GM21381 (cell line): ENCODE measurements around the gene PHF3.
"Not testable (repeated sequence)": the region's sequence is repeated elsewhere in the genome, so short reads cannot be mapped to it uniquely, and the experiment has no call there.

Source experiments
- ATAC-seq: cut with Tn5 transposase; IDR thresholded peaks from one replicate; pipeline ENCODE4 v1.9.1; 2021; ENCODE audit warnings: mild to moderate bottlenecking, moderate library complexity; ENCODE audit not compliant: unreplicated experiment

Gene PHF3

DNA sequence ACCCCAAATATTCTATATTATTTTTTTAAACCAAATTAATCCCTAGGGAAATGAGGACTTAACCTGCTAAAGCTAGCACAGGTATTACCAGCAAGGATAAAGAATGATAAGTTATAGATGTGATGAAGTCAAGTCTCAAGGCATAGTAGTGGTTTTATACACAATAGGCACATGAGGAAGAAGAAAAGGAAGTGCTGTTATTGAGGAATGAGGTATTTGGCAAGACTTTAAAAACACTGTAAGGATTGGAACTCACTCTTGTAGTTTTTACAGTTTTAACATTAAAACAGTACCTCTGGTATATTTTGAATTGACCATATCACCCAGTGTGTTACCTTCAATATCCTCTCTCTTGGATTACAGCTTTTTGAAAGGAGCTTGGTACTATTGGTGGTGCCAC lies 54.6 kb downstream of the PHF3 start:
- ATAC-seq = no peak

DNA sequence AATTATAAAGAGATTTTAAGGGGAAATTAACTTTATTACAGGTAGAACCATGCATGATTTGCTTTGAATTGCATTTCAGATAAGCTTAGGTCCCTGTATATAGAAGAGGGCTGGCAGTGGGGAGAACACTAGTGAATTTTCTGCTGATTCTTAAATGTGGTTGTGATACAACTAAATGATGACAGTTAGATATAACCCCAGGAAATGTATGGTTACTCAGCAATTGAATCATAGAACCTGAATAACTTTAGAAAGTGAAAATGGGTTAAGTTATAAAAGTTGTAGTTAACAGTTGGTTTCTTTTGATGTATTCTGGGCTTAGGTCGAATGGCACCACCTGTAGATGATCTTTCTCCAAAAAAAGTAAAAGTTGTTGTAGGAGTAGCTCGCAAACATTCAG lies 70.1 kb downstream of the PHF3 start:
- ATAC-seq = no peak

DNA sequence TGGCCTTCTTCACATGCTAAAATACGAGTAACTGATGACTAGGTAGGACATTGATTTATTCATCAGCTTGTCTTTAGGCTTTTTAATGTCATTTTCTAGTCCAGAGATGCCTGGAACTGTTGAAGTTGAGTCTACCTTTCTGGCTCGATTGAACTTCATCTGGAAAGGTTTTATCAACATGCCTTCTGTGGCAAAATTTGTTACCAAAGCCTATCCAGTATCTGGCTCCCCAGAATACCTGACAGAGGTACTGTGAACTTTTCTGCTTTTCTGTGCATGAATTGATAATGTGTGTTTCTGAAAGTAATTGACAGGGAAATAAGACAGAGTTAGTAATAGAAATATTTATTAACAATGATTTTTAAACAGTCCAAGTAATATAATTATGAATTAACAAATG lies 71.0 kb downstream of the PHF3 start:
- no peak for ATAC-seq

DNA sequence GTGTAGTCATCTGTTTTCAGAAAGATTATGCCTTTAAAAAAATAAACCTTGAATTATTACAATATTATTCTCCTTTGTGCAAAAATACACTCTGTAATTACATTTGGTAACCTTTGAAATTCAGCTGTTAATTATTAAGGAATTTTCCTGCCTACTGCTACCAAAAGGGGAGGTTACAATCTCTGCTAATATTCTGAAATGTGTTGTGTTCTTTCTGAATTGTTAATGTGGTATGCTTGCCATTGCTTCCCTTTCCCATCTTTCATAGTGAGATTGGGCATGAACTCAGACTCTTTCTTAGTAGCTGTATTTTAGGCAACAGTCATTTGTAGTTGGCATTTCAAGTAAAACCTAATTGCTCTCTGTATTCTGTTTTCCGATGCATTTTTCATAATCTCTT lies 73.0 kb downstream of the PHF3 start:
- ATAC-seq = no peak

DNA sequence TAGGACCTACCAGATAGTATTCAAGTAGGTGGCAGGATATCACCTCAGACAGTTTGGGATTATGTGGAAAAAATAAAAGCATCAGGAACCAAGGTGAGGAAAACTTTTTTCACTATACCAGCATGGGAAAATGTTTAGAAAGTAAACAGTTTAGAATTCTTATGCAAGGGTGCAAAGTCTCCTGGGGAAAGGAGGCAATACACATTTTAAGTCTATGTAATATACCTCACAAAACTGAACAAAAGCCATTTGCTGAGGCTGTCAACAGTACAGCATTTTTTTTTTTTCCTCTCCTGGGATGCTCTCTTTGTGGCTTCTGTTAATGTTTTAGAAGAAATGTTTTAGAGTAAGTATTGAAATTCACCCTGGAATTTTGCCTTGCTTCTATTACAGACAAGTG lies 73.5 kb downstream of the PHF3 start:
- ATAC-seq = no peak

DNA sequence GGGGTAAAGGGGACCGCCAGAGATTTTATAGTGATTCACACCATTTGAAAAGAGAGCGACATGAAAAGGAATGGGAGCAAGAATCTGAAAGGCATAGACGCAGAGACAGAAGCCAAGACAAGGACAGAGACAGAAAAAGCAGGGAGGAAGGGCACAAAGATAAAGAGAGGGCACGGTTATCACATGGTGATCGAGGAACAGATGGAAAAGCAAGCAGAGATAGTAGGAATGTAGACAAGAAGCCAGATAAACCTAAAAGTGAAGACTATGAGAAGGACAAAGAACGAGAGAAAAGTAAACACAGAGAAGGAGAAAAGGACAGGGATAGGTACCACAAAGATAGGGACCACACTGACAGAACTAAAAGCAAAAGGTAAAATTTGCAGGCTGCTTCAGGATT lies 77.7 kb downstream of the PHF3 start:
- ATAC-seq = no peak

DNA sequence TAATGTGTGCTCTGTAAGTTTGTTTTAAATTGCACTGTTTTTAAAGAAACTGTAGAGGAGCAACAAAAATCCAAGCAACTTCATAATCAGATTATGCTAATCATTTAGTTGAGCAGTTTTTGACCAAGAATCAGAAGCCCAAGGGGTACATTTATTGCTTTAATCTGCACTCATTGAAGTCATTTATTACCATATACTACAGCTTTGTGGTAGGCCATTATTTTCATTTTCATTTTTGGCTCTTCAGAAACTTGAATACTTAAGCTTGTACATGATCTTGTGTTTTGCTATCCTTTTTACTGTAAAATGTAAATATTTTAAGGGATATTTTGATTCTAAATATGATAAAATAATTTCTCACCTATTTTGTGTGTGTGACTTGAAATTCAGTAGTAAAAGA lies 78.5 kb downstream of the PHF3 start:
- no peak for ATAC-seq

DNA sequence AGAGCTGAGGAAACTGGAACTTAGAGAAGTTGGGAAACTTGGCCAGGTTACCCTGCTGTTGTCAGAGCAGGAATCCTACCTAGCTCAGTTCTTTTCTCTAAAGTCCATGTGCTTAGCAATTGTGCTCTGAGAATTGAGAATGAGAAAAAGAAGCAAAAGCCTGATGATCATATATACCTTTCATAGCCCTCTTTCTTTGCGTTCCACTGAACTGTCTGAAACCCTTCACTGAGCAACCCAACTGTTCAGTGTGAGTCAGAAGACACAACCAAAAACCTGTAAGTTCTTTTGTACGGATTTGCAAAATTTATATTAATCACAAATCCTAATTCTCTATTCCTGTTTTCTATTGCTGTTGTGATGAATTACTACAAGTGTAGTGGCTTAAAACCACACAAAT lies 80.6 kb downstream of the PHF3 start:
- ATAC-seq = no peak

DNA sequence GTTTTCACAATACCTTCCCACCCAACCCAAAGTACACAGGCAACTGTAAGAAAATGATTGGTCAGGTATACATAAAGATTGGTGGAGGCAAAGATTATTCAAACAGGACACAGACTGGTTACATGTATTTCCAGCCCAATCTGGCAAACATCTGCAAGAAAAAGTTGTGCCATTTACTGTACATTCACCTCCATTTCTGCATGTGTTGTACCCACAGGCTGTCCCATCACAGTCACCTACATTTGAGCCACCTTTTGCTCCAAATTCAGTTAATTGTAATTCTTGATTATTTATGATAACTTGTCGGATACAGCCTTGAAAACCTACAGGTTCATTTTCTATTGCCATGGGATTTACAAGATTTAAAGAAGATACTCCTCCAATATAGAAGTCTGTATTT lies 85.6 kb downstream of the PHF3 start:
- ATAC-seq = no peak

DNA sequence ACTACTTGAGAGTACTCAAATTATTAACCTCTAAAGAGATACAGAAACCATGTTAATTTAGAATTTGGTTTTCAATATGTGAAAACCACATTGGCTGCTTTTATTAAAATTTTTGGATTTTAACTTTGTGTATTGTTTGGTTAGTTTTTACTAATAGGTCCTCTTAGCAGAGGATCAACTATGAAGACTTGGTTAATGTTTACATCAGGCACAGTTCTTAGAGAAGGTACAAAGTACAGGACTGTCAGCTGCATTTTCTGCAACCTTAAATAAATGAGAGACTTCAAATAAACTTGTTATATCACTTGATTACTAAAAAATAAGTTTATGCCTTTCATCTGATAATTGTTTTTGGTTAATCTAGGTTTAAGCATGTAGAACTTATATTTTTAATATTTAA lies 89.1 kb downstream of the PHF3 start:
- no peak for ATAC-seq

DNA sequence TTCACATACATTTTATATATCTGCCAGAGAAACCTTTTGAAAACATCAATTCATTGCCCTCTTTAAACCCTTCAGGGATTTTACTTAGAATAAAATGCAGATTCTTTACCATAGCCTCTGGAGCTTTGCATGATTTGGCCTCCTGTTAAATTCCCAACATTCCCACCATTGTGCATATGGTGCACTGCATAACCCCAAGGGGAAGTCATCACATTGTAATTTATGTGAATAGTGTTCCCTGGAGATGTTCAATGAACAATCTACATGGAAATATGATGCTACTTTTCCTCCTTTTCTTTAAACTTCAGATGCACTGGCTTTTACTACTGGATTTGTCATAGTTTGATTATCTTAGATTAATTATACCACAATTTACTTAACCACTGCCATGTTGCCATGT lies 94.7 kb downstream of the PHF3 start:
- no peak for ATAC-seq

DNA sequence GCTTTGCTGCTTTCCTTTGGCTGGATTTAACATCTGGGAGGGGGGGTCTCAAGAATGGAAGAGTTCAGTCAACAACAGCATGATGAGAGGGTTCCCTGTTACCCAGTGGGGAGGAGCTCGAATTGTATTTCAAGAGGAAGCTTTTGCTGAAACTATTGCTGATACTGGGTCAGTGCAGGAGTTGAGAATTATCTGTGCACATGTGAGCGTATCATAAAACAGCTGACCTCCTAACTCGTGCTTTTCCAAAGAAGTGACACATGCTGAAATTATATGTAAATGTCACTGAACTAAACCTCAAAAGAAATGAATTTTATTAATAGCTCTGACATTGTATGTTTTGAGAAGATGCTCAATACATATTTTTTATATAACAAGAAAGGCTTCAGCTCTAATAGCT lies 96.3 kb downstream of the PHF3 start:
- no peak for ATAC-seq

DNA sequence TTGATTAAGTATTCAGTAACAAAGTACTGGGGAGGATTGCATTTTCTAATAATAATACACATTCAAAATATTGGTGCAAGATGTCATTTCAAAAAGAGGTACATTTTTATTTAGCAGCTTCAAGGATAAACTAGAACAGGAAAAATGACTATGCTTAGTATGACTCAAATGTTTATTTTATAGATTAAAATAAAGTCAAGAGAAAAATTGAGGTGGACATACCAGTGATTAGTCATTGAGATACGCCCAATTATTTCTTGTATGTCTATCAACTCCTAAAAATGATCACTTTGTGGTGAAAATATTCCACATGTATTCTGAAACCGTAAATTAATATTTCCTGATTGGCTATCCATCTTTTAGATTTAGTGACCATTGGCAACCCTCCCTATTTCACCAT lies 96.7 kb downstream of the PHF3 start:
- ATAC-seq = no peak

DNA sequence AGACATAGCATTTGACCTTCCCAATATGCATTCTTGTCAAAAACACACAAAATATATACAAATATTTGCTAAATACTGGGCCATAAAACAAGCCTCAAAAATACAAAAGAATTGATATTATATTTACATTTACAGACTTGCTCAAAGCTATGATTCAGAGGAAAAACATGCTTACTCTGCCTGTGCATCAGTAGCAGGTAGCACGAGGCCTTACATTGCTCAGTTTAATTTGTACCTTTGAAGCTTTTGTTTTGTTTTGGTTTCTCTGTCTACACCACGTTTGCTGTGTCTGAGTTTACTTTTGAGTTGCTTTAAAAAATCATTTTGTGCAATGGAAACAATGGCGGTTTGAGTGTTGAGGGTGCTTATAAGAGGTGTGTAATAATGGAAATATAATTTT lies 99.3 kb downstream of the PHF3 start:
- no peak for ATAC-seq

DNA sequence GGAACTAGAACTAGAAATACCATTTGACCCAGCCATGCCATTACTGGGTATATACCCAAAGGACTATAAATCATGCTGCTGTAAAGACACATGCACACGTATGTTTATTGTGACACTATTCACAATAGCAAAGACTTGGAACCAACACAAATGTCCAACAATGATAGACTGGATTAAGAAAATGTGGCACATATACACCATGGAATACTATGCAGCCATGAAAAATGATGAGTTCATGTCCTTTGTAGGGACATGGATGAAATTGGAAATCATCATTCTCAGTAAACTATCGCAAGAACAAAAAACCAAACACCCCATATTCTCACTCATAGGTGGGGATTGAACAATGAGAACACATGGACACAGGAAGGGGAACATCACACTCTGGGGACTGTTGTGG lies 102.6 kb downstream of the PHF3 start:
- ATAC-seq = not testable (repeated sequence)

DNA sequence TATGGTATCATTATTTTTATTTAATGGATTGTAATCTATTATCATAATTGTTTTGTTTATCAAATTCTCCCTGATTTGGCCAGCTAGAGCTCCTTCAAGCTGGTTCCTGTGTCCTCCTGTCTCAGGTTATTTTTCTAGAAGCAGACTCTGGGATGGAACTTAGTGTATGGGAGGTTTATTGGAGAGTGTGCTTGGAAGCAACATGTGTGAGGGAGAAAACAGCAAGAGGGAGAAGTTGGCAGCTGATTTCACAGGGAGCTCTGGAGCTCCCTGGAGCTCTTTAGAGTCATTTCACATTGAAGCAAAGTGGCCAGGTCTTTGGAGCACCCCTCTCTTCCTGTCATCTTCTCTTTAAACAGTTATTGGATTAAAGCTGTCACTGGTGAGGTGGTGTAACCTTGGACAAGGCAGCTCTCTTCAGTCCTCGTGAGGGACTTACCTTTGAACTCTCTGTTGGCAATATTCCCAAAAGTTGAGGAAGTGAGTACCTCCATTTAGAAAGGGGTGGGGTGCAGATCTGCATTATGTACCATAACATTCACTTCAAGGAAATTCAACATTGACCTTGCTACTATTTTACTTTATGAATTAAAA lies 103.6 kb downstream of the PHF3 start:
- no peak for ATAC-seq

DNA sequence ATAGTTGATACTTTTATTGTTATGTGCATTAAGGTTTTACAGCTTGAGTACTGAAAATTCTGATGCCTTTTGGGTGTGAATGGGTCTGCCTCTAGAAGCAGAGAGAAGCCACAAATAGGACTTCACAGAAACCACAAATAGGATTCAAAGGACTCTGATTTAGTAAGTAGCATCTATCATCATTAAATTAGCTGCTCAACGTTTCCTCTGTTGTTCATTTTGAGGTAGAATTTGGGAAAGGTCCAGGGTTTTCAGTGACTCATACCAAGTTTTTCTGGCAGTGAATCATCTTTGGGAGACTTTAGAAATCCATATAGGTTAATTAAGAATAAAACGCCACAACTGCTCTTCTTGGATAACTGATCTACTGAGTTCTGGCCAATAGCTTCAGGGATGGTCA lies 105.1 kb downstream of the PHF3 start:
- no peak for ATAC-seq

DNA sequence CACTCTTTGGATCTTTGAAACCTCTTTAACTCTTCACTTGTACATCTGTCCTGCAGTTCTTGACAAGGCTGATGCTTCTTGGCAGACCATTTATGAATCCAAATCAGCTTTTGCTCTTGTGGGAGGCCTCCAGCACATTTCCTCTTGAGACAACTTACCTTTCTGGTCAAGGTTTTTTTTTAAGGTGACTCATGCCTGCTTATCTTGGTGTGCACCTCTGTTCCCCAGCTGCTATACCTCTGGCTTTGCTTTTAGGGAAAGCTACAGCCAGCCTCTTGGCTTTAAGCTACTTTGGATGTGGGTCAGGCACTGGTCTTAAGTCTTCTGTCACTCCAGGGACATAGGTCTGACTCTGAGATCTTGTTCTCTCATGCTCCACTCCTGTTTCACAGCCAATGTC lies 106.5 kb downstream of the PHF3 start:
- no peak for ATAC-seq

DNA sequence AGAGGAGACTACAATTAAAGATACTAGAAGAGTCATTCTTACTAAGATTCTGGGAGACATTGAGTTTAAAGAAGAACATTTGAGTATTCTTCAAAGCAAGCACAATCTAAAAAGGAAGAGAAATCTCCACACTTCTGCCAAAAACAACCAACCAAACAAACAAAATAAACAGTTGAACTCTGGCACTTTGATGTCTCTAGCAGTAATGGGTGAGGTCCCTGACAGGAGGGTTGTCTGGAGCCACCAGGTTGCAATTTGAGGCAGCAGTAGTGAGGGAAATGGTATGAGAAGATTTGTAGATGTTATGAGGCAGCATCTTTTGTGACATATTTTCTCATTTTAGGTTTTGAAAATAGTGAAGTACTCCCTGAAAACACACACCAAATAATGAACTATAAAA lies 108.1 kb downstream of the PHF3 start:
- ATAC-seq = no peak

DNA sequence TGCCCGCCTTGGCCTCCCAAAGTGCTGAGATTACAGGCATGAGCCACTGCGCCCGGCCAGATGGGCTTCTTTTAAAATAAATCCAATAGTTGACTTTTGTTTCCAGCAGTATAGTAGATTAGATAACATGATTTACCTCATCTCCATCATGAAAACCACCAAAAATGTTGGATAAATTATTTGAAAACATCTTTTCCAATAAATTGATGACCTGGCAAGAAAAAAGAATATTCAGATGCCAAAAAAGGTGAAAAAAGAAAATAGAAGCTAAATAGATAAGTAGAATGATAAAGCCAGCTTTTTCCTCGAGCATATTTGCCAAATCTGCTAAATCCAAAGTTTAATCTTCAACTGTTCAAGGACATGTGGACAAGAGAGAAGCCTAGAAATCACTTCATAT lies 109.2 kb downstream of the PHF3 start:
- ATAC-seq = no peak

DNA sequence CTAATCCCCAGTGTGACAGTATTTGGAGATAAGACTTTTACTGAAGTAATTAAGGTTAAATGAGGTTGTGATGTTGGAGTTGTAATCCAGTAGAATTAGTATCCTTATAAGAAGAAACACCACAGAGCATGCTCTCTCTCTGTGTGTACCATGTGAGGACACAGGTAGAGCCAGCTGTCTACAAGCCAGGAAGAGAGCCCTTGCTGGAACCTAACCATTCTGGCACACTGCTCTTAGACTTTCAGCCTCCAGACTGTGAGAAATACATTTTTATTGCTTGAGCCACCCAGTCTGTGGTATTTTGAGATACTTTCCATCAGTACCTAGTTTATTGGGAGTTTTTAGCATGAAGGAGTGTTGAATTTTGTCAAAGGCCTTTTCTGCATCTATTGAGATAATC lies 110.2 kb downstream of the PHF3 start:
- no peak for ATAC-seq

DNA sequence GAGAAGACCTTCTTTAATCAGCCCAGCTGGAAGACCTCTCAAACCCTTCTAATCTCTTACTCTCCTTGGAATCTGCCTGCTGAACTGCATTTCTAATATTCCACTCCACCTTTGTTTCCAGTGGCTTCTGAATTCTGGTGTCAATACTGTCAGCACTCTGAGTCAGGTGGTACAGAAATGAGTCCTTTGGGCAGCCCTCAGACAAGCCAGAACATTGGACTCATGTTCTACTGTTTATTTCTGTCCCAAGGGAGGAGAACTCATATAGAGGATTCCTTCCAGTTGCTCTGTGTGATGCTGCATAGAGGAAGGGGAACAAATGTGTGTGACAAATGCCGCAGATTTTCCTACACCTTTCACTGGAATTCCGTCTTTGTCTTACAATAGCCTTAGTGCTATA lies 114.8 kb downstream of the PHF3 start:
- no peak for ATAC-seq

DNA sequence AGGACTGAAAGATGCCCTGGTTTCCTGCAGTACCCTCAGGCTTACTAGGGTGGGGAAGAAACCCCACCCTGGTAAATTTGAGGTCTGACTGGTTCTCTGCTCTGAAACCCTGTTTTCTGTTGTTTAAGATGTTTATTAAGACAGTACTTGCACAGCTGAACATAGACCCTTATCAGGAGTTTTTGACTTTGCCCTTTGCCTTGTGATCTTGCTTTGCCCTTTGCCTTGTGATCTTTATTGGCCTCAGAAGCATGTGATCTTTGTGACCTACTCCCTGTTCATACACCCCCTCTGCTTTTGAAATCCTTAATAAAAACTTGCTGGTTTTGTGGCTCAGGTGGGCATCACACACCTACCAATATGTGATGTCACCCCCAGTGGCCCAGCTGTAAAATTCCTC lies 121.7 kb downstream of the PHF3 start:
- ATAC-seq = not testable (repeated sequence)

DNA sequence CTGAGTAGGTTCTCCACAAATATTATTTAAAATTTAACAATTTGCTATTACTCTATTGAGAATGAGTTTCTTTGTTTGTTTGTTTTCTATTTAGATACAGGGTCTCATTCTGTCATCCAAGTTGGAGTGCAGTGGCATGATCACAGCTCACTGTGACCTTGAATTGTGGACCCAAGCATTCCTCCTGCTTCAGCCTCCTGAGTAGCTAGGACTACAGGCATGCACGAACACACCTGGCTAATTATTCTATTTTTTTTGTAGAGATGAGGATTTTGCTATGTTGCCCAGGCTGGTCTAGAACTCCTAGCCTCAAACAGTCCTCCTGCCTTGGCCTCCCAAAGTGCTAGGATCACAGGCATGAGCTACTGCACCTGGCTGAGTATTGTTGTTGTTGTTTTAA lies 122.2 kb downstream of the PHF3 start:
- ATAC-seq = no peak
